HL-60 (cell line): Measurements from ENCODE around the gene MPP3.

Experiments
- DNase-seq, 2 experiments: peaks; one replicate each; pipeline ENCODE4 v3.0.0-alpha.2; 2010 to 2020; ENCODE audit warnings: low read depth in 1 of 2, low spot score in 1 of 2
- H3K27ac ChIP-seq: fragments of 250-450 bp; sonication (Bioruptor Pico); replicated peaks from 2 replicates; pipeline ENCODE4 v1.5.1; 2020; ENCODE audit warnings: mild to moderate bottlenecking, moderate library complexity
- H3K27me3 ChIP-seq: fragments of 250-450 bp; sonication (Bioruptor Pico); 2 replicates; pipeline ENCODE4 v1.5.1; 2021; ENCODE audit warnings: mild to moderate bottlenecking, moderate library complexity; ENCODE audit not compliant: insufficient read depth, poor library complexity, severe bottlenecking
- H3K4me3 ChIP-seq: replicated peaks from 2 replicates; pipeline ENCODE4 v1.5.1; 2011; ENCODE audit warnings: mild to moderate bottlenecking, control low read depth, low read length; ENCODE audit not compliant: insufficient read depth
- CTCF ChIP-seq: IDR thresholded peaks from one replicate; pipeline ENCODE4 v1.5.1; 2011; ENCODE audit warnings: low read length, control low read depth, inconsistent platforms; ENCODE audit not compliant: insufficient read depth
- GABPA ChIP-seq: IDR thresholded peaks from 2 replicates; pipeline ENCODE4 v1.6.1; 2012; ENCODE audit warnings: low read depth
- POLR2AphosphoS5 ChIP-seq: IDR thresholded peaks from 2 replicates; pipeline ENCODE4 v1.6.1; 2012; ENCODE audit warnings: low read depth
- REST ChIP-seq: IDR thresholded peaks from 2 replicates; pipeline ENCODE4 v1.6.1; 2012; ENCODE audit warnings: low read depth; ENCODE audit not compliant: insufficient replicate concordance
- SPI1 ChIP-seq: IDR thresholded peaks from 2 replicates; pipeline ENCODE4 v1.6.1; 2012; ENCODE audit warnings: low read depth, mild to moderate bottlenecking, borderline replicate concordance

Gene MPP3

GRCh38 chr17:43789482-43789881, 43.5 kb downstream of the MPP3 start:
- Histone ChIP-seq H3K27me3 (no peaks in the 10 kb centered on the region), H3K4me3 (no peak overlapping the region), H3K27ac (no peak overlapping the region)
- no peak for DNase-seq
- TF ChIP-seq REST (no peak), CTCF (no peak), POLR2AphosphoS5 (no peak), SPI1 (no peak), GABPA (no peak)

GRCh38 chr17:43788540-43788939, 44.4 kb downstream of the MPP3 start:
- no peak overlapping the region for H3K27ac ChIP-seq
- H3K4me3 ChIP-seq = no peak overlapping the region
- no peak for TF ChIP-seq SPI1
- no peak for TF ChIP-seq REST
- TF ChIP-seq GABPA = no peak
- no peak for TF ChIP-seq CTCF
- TF ChIP-seq POLR2AphosphoS5 = no peak
- no peaks in the 10 kb centered on the region for H3K27me3 ChIP-seq
- DNase-seq = no peak

- Histone ChIP-seq H3K27ac (no peak overlapping the region), H3K27me3 (no peaks in the 10 kb centered on the region), H3K4me3 (no peak overlapping the region)
- TF ChIP-seq REST (no peak), POLR2AphosphoS5 (no peak), CTCF (no peak), GABPA (no peak), SPI1 (no peak)
- DNase-seq = no peak
These were observed 45.2 kb downstream of the MPP3 start for GRCh38 chr17:43787728-43788127.
